ENCODE results near the gene HOXB5.

The HOXB5 gene

GRCh38 chr17:48564188-48565021, 29.2 kb downstream of the HOXB5 start:
- H3K9me3 Mint-ChIP-seq (ENCODE audit: low read depth), result no peaks in the 10 kb centered on the region
- peak overlapping the region; percentile 64 for H3K4me3 Mint-ChIP-seq
- peaks cover 13% of the 10 kb centered on the region for H3K27me3 Mint-ChIP-seq
- peaks cover 10% of the 10 kb centered on the region for H3K4me1 Mint-ChIP-seq (ENCODE audit: low read depth)
- no peak overlapping the region for H3K27ac Mint-ChIP-seq
- no peaks in the 10 kb centered on the region for H3K36me3 Mint-ChIP-seq

- Mint-ChIP-seq H3K4me3 (peak overlapping the region; percentile 59), H3K36me3 (no peaks in the 10 kb centered on the region), H3K9me3 (ENCODE audit: low read depth) (no peaks in the 10 kb centered on the region), H3K4me1 (ENCODE audit: low read depth) (peaks cover 10% of the 10 kb centered on the region), H3K27me3 (peaks cover 13% of the 10 kb centered on the region), H3K27ac (no peak overlapping the region)
Measured at GRCh38 chr17:48563867-48564187, 29.8 kb downstream of the HOXB5 start.

GRCh38 chr17:48563385-48563838, 30.2 kb downstream of the HOXB5 start:
- H3K27ac Mint-ChIP-seq, result no peak overlapping the region
- no peaks in the 10 kb centered on the region for H3K36me3 Mint-ChIP-seq
- peaks cover 7% of the 10 kb centered on the region for H3K4me1 Mint-ChIP-seq (ENCODE audit: low read depth)
- H3K27me3 Mint-ChIP-seq, result peaks cover 13% of the 10 kb centered on the region
- H3K9me3 Mint-ChIP-seq (ENCODE audit: low read depth), result no peaks in the 10 kb centered on the region
- peak overlapping the region; percentile 59 for H3K4me3 Mint-ChIP-seq

- Mint-ChIP-seq H3K9me3 (ENCODE audit: low read depth) (no peaks in the 10 kb centered on the region), H3K4me3 (no peak overlapping the region), H3K27ac (no peak overlapping the region), H3K4me1 (ENCODE audit: low read depth) (peaks cover 5% of the 10 kb centered on the region), H3K36me3 (no peaks in the 10 kb centered on the region), H3K27me3 (peaks cover 11% of the 10 kb centered on the region)
Measured at GRCh38 chr17:48562934-48563333, 30.6 kb downstream of the HOXB5 start.

- no peaks in the 10 kb centered on the region for H3K9me3 Mint-ChIP-seq (ENCODE audit: low read depth)
- H3K36me3 Mint-ChIP-seq, result no peaks in the 10 kb centered on the region
- no peak overlapping the region for H3K27ac Mint-ChIP-seq
- H3K4me3 Mint-ChIP-seq, result no peak overlapping the region
- H3K27me3 Mint-ChIP-seq, result peaks cover 11% of the 10 kb centered on the region
- peaks cover 5% of the 10 kb centered on the region for H3K4me1 Mint-ChIP-seq (ENCODE audit: low read depth)
Measured at GRCh38 chr17:48561884-48562810, 31.4 kb downstream of the HOXB5 start.

- H3K4me1 Mint-ChIP-seq (ENCODE audit: low read depth), result peaks cover 9% of the 10 kb centered on the region
- H3K4me3 Mint-ChIP-seq, result no peak overlapping the region
- H3K9me3 Mint-ChIP-seq (ENCODE audit: low read depth), result no peaks in the 10 kb centered on the region
- no peaks in the 10 kb centered on the region for H3K36me3 Mint-ChIP-seq
- H3K27ac Mint-ChIP-seq, result no peak overlapping the region
- peaks cover 14% of the 10 kb centered on the region for H3K27me3 Mint-ChIP-seq
Measured at GRCh38 chr17:48559840-48560817, 33.5 kb downstream of the HOXB5 start.

GRCh38 chr17:48559122-48559839, 34.3 kb downstream of the HOXB5 start:
- Mint-ChIP-seq H3K27ac (no peak overlapping the region), H3K4me3 (no peak overlapping the region), H3K36me3 (no peaks in the 10 kb centered on the region), H3K4me1 (ENCODE audit: low read depth) (peaks cover 12% of the 10 kb centered on the region), H3K27me3 (peaks cover 14% of the 10 kb centered on the region), H3K9me3 (ENCODE audit: low read depth) (no peaks in the 10 kb centered on the region)

- Mint-ChIP-seq H3K36me3 (no peaks in the 10 kb centered on the region), H3K4me1 (ENCODE audit: low read depth) (peaks cover 11% of the 10 kb centered on the region), H3K4me3 (no peak overlapping the region), H3K27ac (no peak overlapping the region), H3K27me3 (peaks cover 13% of the 10 kb centered on the region), H3K9me3 (ENCODE audit: low read depth) (no peaks in the 10 kb centered on the region)
Measured at GRCh38 chr17:48558831-48559121, 34.8 kb downstream of the HOXB5 start.

- Mint-ChIP-seq H3K27ac (no peak overlapping the region), H3K9me3 (ENCODE audit: low read depth) (no peaks in the 10 kb centered on the region), H3K4me1 (ENCODE audit: low read depth) (peaks cover 10% of the 10 kb centered on the region), H3K36me3 (no peaks in the 10 kb centered on the region), H3K4me3 (no peak overlapping the region), H3K27me3 (peaks cover 11% of the 10 kb centered on the region)
Measured at GRCh38 chr17:48558057-48558830, 35.3 kb downstream of the HOXB5 start.

- Mint-ChIP-seq H3K4me3 (no peak overlapping the region), H3K36me3 (no peaks in the 10 kb centered on the region), H3K9me3 (ENCODE audit: low read depth) (no peaks in the 10 kb centered on the region), H3K4me1 (ENCODE audit: low read depth) (peaks cover 10% of the 10 kb centered on the region), H3K27me3 (peaks cover 6% of the 10 kb centered on the region), H3K27ac (no peak overlapping the region)
Measured at GRCh38 chr17:48556576-48557401, 36.8 kb downstream of the HOXB5 start.

- peak overlapping the region; percentile 71 for H3K4me3 Mint-ChIP-seq
- no peak overlapping the region for H3K27ac Mint-ChIP-seq
- no peaks in the 10 kb centered on the region for H3K9me3 Mint-ChIP-seq (ENCODE audit: low read depth)
- H3K4me1 Mint-ChIP-seq (ENCODE audit: low read depth), result peaks cover 8% of the 10 kb centered on the region
- peaks cover 6% of the 10 kb centered on the region for H3K27me3 Mint-ChIP-seq
- H3K36me3 Mint-ChIP-seq, result no peaks in the 10 kb centered on the region
Measured at GRCh38 chr17:48556229-48556575, 37.4 kb downstream of the HOXB5 start.

- Mint-ChIP-seq H3K4me1 (ENCODE audit: low read depth) (peaks cover 8% of the 10 kb centered on the region), H3K27me3 (peaks cover 6% of the 10 kb centered on the region), H3K27ac (no peak overlapping the region), H3K4me3 (peak overlapping the region; percentile 95), H3K9me3 (ENCODE audit: low read depth) (no peaks in the 10 kb centered on the region), H3K36me3 (no peaks in the 10 kb centered on the region)
Measured at GRCh38 chr17:48555258-48556228, 38.0 kb downstream of the HOXB5 start.
